CD8-positive, alpha-beta memory T cell (primary cell): ENCODE measurements around the gene TOB1. TPM values are rescaled to one million over a fixed set of nuclear protein-coding genes. Genes with fewer than 3 reads are reported as not detected.

Experiments
- CTCF ChIA-PET: fragments of 350-600 bp; sonication (Branson Sonifier 250); formaldehyde crosslinking; loops from one replicate; lab custom pipeline; 2021; ENCODE audit warnings: antibody characterized with exemption; lab: Charles Lee
- POLR2A ChIA-PET: fragments of 350-600 bp; sonication (Branson Sonifier 250); formaldehyde crosslinking; loops from one replicate; lab custom pipeline; 2021; ENCODE audit warnings: antibody characterized with exemption; lab: Charles Lee
- DNase-seq, 5 donors: peaks; one replicate each; pipeline versions ENCODE4 v3.0.0 to v3.0.0-alpha.2; 2020 to 2022; ENCODE audit warnings: mixed read lengths in 1 of 5
- H3K27ac ChIP-seq: one replicate; pipeline ENCODE4 v1.7.0; 2013; ENCODE audit warnings: low read depth, mild to moderate bottlenecking, low read length, moderate library complexity
- H3K27me3 ChIP-seq: 2 replicates; pipeline ENCODE4 v1.7.0; 2013; ENCODE audit warnings: low read length, mild to moderate bottlenecking; ENCODE audit not compliant: insufficient read depth, poor library complexity, severe bottlenecking
- H3K36me3 ChIP-seq: 2 replicates; pipeline ENCODE4 v1.7.0; 2013; ENCODE audit warnings: mild to moderate bottlenecking, low read length, moderate library complexity; ENCODE audit not compliant: insufficient read depth
- H3K4me1 ChIP-seq: 2 replicates; pipeline ENCODE4 v1.7.0; 2013; ENCODE audit warnings: mild to moderate bottlenecking, low read length, moderate library complexity; ENCODE audit not compliant: insufficient read depth
- H3K4me3 ChIP-seq: 2 replicates; pipeline ENCODE4 v1.7.0; 2013; ENCODE audit warnings: mild to moderate bottlenecking, low read length
- H3K9me3 ChIP-seq: 2 replicates; pipeline ENCODE4 v1.7.0; 2013; ENCODE audit warnings: mild to moderate bottlenecking, low read length
- H3K27ac Mint-ChIP-seq, 8 donors: one replicate each; pipeline ENCODE4 v1.8.0; 2020 to 2021; ENCODE audit warnings: mixed read lengths in 8 of 8, mild to moderate bottlenecking in 6 of 8, inconsistent platforms in 3 of 8, moderate library complexity in 3 of 8
- H3K27me3 Mint-ChIP-seq, 2 donors: one replicate each; pipeline ENCODE4 v1.8.0; 2020 to 2021; ENCODE audit warnings: mixed read lengths in 2 of 2, mild to moderate bottlenecking in 1 of 2, moderate library complexity in 1 of 2
- H3K36me3 Mint-ChIP-seq, 3 donors: one replicate each; pipeline ENCODE4 v1.8.0; 2020 to 2021; ENCODE audit warnings: mixed read lengths in 3 of 3, inconsistent platforms in 1 of 3, mild to moderate bottlenecking in 1 of 3
- H3K4me1 Mint-ChIP-seq, 3 donors: one replicate each; pipeline ENCODE4 v1.8.0; 2020 to 2021; ENCODE audit warnings: mixed read lengths in 3 of 3, inconsistent platforms in 1 of 3, mild to moderate bottlenecking in 1 of 3
- H3K4me3 Mint-ChIP-seq, 7 donors: one replicate each; pipeline ENCODE4 v1.8.0; 2020 to 2021; ENCODE audit warnings: mixed read lengths in 7 of 7, mild to moderate bottlenecking in 6 of 7, moderate library complexity in 4 of 7, inconsistent platforms in 2 of 7
- H3K9me3 Mint-ChIP-seq, 5 donors: one replicate each; pipeline ENCODE4 v1.8.0; 2020 to 2022; ENCODE audit warnings: mixed read lengths in 5 of 5, mild to moderate bottlenecking in 3 of 5, moderate library complexity in 2 of 5, inconsistent platforms in 1 of 5
- polyA plus RNA-seq: library from polyadenylated mRNA; unstranded; fragments of 300-500 nt; fragmentation: Illumina TruSeq; gene quantifications from one replicate; pipeline ENCODE4 v1.2.3, GENCODE V29; 2021
- total RNA-seq, 2 experiments: library from RNA; stranded (reverse); gene quantifications; one replicate each; pipeline ENCODE4 v1.2.3, GENCODE V29; 2021

The TOB1 gene
- total and polyA plus RNA-seq, 3 experiments from 2014 or later, result 32.6 to 53.4 (median 34.5) TPM

GRCh38 chr17:50908860-50909764 is 43.0 kb upstream of the TOB1 start:
- H3K36me3 Mint-ChIP-seq, result peaks cover 0 to 3% (median 0%) of the 10 kb centered on the region in 3 donors
- peak overlapping the region; percentile 84 to 99 (median 96) for H3K27ac Mint-ChIP-seq
- Histone ChIP-seq H3K36me3 (no peaks in the 10 kb centered on the region), H3K27me3 (no peaks in the 10 kb centered on the region), H3K4me3 (peak overlapping the region; percentile 41), H3K4me1 (peaks cover 69% of the 10 kb centered on the region), H3K9me3 (no peaks in the 10 kb centered on the region), H3K27ac (peak overlapping the region; percentile 69)
- peak overlapping the region in 5 of 7 donors; percentile 23 to 86 (median 65) for H3K4me3 Mint-ChIP-seq
- H3K9me3 Mint-ChIP-seq, result no peaks in the 10 kb centered on the region
- POLR2A ChIA-PET, result interaction anchor here (8.1 kb wide), 1 partner anchor 44 kb away, joined by 70 read pairs; the partner anchor contains the start of gene TOB1
- DNase-seq, result peak; percentile 40 to 76 (median 64)
- H3K4me1 Mint-ChIP-seq, result peaks cover 51 to 62% (median 58%) of the 10 kb centered on the region in 3 donors
- CTCF ChIA-PET, result interaction anchor here (0.7 to 1.2 kb wide), 3 partner anchors 36 to 57 kb away, joined by 3 to 4 read pairs (median 3); partner anchors contain the start of gene TOB1
- peaks cover 0 to 1% of the 10 kb centered on the region in 2 donors for H3K27me3 Mint-ChIP-seq

- peak overlapping the region in 5 of 7 donors; percentile 9 to 46 (median 34) for H3K4me3 Mint-ChIP-seq
These were observed 42.1 kb upstream of the TOB1 start for GRCh38 chr17:50908140-50908859.

GRCh38 chr17:50906443-50906842 is 40.3 kb upstream of the TOB1 start:
- Histone ChIP-seq H3K36me3 (no peaks in the 10 kb centered on the region), H3K4me1 (peaks cover 70% of the 10 kb centered on the region), H3K27ac (no peak overlapping the region), H3K9me3 (no peaks in the 10 kb centered on the region), H3K27me3 (no peaks in the 10 kb centered on the region), H3K4me3 (no peak overlapping the region)
- DNase-seq, result no peak
- peaks cover 59 to 71% (median 67%) of the 10 kb centered on the region in 3 donors for H3K4me1 Mint-ChIP-seq
- ChIA-PET CTCF (interaction anchor here (1.1 kb wide), 1 partner anchor 25 kb away, joined by 4 read pairs; no protein-coding TSS in a partner anchor), POLR2A (interaction anchor here (8.1 kb wide), 1 partner anchor 41 kb away, joined by 70 read pairs; the partner anchor contains the start of gene TOB1)
- peaks cover 0 to 1% of the 10 kb centered on the region in 2 donors for H3K27me3 Mint-ChIP-seq
- peaks cover 0 to 3% (median 0%) of the 10 kb centered on the region in 3 donors for H3K36me3 Mint-ChIP-seq
- H3K4me3 Mint-ChIP-seq, result peak overlapping the region in 1 of 7 donors; percentile 66
- no peaks in the 10 kb centered on the region for H3K9me3 Mint-ChIP-seq
- peak overlapping the region in 7 of 8 donors; percentile 57 to 96 (median 80) for H3K27ac Mint-ChIP-seq

More at GRCh38 chr17:50908140-50908859, 42.1 kb upstream of the TOB1 start:
- ChIA-PET POLR2A (interaction anchor here (8.1 kb wide), 1 partner anchor 43 kb away, joined by 70 read pairs; the partner anchor contains the start of gene TOB1), CTCF (no interaction called here)
- no peaks in the 10 kb centered on the region for H3K36me3 ChIP-seq
- DNase-seq, result no peak
- no peaks in the 10 kb centered on the region for H3K27me3 ChIP-seq
- H3K4me1 ChIP-seq, result peaks cover 68% of the 10 kb centered on the region
- H3K27ac Mint-ChIP-seq, result peak overlapping the region in 7 of 8 donors; percentile 89 to 99 (median 96)
- no peaks in the 10 kb centered on the region for H3K9me3 Mint-ChIP-seq
- H3K36me3 Mint-ChIP-seq, result peaks cover 0 to 3% (median 0%) of the 10 kb centered on the region in 3 donors
- H3K4me1 Mint-ChIP-seq, result peaks cover 55 to 64% (median 60%) of the 10 kb centered on the region in 3 donors
- no peak overlapping the region for H3K27ac ChIP-seq
- H3K9me3 ChIP-seq, result no peaks in the 10 kb centered on the region
- H3K4me3 ChIP-seq, result no peak overlapping the region
- peaks cover 0 to 1% of the 10 kb centered on the region in 2 donors for H3K27me3 Mint-ChIP-seq

- DNase-seq, result no peak
- no peak overlapping the region for H3K4me3 ChIP-seq
- POLR2A ChIA-PET, result interaction anchor here (0.6 to 8.1 kb wide), 2 partner anchors 33 to 40 kb away, joined by 3 to 70 read pairs; partner anchors contain the start of gene TOB1
- Mint-ChIP-seq H3K4me3 (peak overlapping the region in 4 of 7 donors; percentile 4 to 38 (median 22)), H3K9me3 (no peaks in the 10 kb centered on the region), H3K4me1 (peaks cover 54 to 64% (median 57%) of the 10 kb centered on the region in 3 donors), H3K36me3 (peaks cover 0 to 3% (median 0%) of the 10 kb centered on the region in 3 donors), H3K27me3 (peaks cover 0 to 1% of the 10 kb centered on the region in 2 donors), H3K27ac (peak overlapping the region; percentile 61 to 96 (median 82))
- H3K9me3 ChIP-seq, result no peaks in the 10 kb centered on the region
- H3K27me3 ChIP-seq, result no peaks in the 10 kb centered on the region
- H3K27ac ChIP-seq, result no peak overlapping the region
- no peaks in the 10 kb centered on the region for H3K36me3 ChIP-seq
- peaks cover 60% of the 10 kb centered on the region for H3K4me1 ChIP-seq
- CTCF ChIA-PET, result interaction anchor here (0.8 to 3.6 kb wide), 5 partner anchors 10 to 53 kb away, joined by 3 to 12 read pairs (median 3); no protein-coding TSS in a partner anchor
These were observed 39.3 kb upstream of the TOB1 start for GRCh38 chr17:50905460-50905803.

GRCh38 chr17:50904518-50905459 is 38.6 kb upstream of the TOB1 start:
- Histone ChIP-seq H3K27me3 (no peaks in the 10 kb centered on the region), H3K36me3 (no peaks in the 10 kb centered on the region), H3K4me1 (peaks cover 53% of the 10 kb centered on the region), H3K9me3 (no peaks in the 10 kb centered on the region), H3K27ac (peak overlapping the region; percentile 55), H3K4me3 (no peak overlapping the region)
- H3K4me3 Mint-ChIP-seq, result peak overlapping the region in 4 of 7 donors; percentile 18 to 70 (median 42)
- ChIA-PET CTCF (interaction anchor here (0.8 to 3.6 kb wide), 8 partner anchors 9 to 52 kb away, joined by 3 to 12 read pairs (median 3); no protein-coding TSS in a partner anchor), POLR2A (interaction anchor here (0.6 to 8.1 kb wide), 3 partner anchors 27 to 39 kb away, joined by 3 to 70 read pairs (median 4); partner anchors contain the start of gene TOB1)
- no peak for DNase-seq
- H3K27ac Mint-ChIP-seq, result peak overlapping the region; percentile 84 to 96 (median 92)
- H3K4me1 Mint-ChIP-seq, result peaks cover 47 to 58% (median 51%) of the 10 kb centered on the region in 3 donors
- peaks cover 0 to 3% (median 0%) of the 10 kb centered on the region in 3 donors for H3K36me3 Mint-ChIP-seq
- peaks cover 0 to 1% (median 0%) of the 10 kb centered on the region in 5 donors for H3K9me3 Mint-ChIP-seq
- peaks cover 0 to 1% of the 10 kb centered on the region in 2 donors for H3K27me3 Mint-ChIP-seq

GRCh38 chr17:50903604-50904517 is 37.7 kb upstream of the TOB1 start:
- Histone ChIP-seq H3K4me1 (peaks cover 44% of the 10 kb centered on the region), H3K4me3 (no peak overlapping the region), H3K9me3 (no peaks in the 10 kb centered on the region), H3K27ac (peak overlapping the region; percentile 55), H3K27me3 (no peaks in the 10 kb centered on the region), H3K36me3 (no peaks in the 10 kb centered on the region)
- peak overlapping the region; percentile 84 to 96 (median 92) for H3K27ac Mint-ChIP-seq
- peaks cover 0 to 1% (median 0%) of the 10 kb centered on the region in 5 donors for H3K9me3 Mint-ChIP-seq
- ChIA-PET POLR2A (interaction anchor here (1.0 to 1.1 kb wide), 2 partner anchors 28 to 31 kb away, joined by 3 to 4 read pairs; no protein-coding TSS in a partner anchor), CTCF (interaction anchor here (1.0 to 3.6 kb wide), 8 partner anchors 8 to 53 kb away, joined by 3 to 12 read pairs (median 4); no protein-coding TSS in a partner anchor)
- peak in 4 of 5 donors; percentile 19 to 71 (median 50) for DNase-seq
- peaks cover 0 to 3% (median 0%) of the 10 kb centered on the region in 3 donors for H3K36me3 Mint-ChIP-seq
- no peaks in the 10 kb centered on the region for H3K27me3 Mint-ChIP-seq
- H3K4me1 Mint-ChIP-seq, result peaks cover 38 to 49% (median 42%) of the 10 kb centered on the region in 3 donors
- peak overlapping the region; percentile 26 to 70 (median 64) for H3K4me3 Mint-ChIP-seq
